HTR-8/SVneo (cell line): ENCODE measurements around the gene C16orf90.
"Not testable (repeated sequence)": the region's sequence is repeated elsewhere in the genome, so short reads cannot be mapped to it uniquely, and the experiment has no call there.

Source experiments
- DNase-seq: peaks from one replicate; pipeline ENCODE4 v3.0.0; 2011; ENCODE audit warnings: low spot score, mixed read lengths; ENCODE audit not compliant: insufficient read length
- FAIRE-seq: peaks from 2 replicates; lab custom pipeline; 2011; peaks lifted over from hg19 to GRCh38; lab: Jason Lieb, UNC

Gene C16orf90

GRCh38 chr16:3514621-3515020 lies 19.3 kb upstream of the C16orf90 start:
- FAIRE-seq, result no peak
- no peak for DNase-seq

- no peak for FAIRE-seq
These were observed 18.7 kb upstream of the C16orf90 start for GRCh38 chr16:3513892-3514583.

GRCh38 chr16:3511286-3512180 lies 16.2 kb upstream of the C16orf90 start:
- no peak for DNase-seq
- FAIRE-seq, result no peak

More at GRCh38 chr16:3513892-3514583, 18.7 kb upstream of the C16orf90 start:
- DNase-seq, result no peak

- FAIRE-seq (no peak), DNase-seq (no peak)
These were observed 15.1 kb upstream of the C16orf90 start for GRCh38 chr16:3510416-3510815.

- no peak for FAIRE-seq
- DNase-seq, result no peak
These were observed 14.2 kb upstream of the C16orf90 start for GRCh38 chr16:3509470-3509928.

GRCh38 chr16:3508736-3509135 lies 13.4 kb upstream of the C16orf90 start:
- DNase-seq, result no peak
- no peak for FAIRE-seq

- FAIRE-seq, result no peak
These were observed 8.2 kb upstream of the C16orf90 start for GRCh38 chr16:3503523-3503922.

GRCh38 chr16:3501783-3502400 lies 6.6 kb upstream of the C16orf90 start:
- DNase-seq (no peak), FAIRE-seq (no peak)

More at GRCh38 chr16:3503523-3503922, 8.2 kb upstream of the C16orf90 start:
- no peak for DNase-seq

- DNase-seq, FAIRE-seq: not testable (repeated sequence)
These were observed 6.1 kb upstream of the C16orf90 start for GRCh38 chr16:3501412-3501761.

- DNase-seq (no peak), FAIRE-seq (no peak)
These were observed 3.7 kb upstream of the C16orf90 start for GRCh38 chr16:3498988-3499387.

- DNase-seq (no peak), FAIRE-seq (no peak)
These were observed 2.5 kb upstream of the C16orf90 start for GRCh38 chr16:3497771-3498170.

GRCh38 chr16:3496386-3496785 lies 1.1 kb upstream of the C16orf90 start:
- no peak for FAIRE-seq

GRCh38 chr16:3494386-3494973 lies 809 bp downstream of the C16orf90 start:
- no peak for FAIRE-seq

More at GRCh38 chr16:3496386-3496785, 1.1 kb upstream of the C16orf90 start:
- no peak for DNase-seq

GRCh38 chr16:3492356-3492755 lies 2.9 kb downstream of the C16orf90 start:
- FAIRE-seq (no peak), DNase-seq (no peak)

More at GRCh38 chr16:3494386-3494973, 809 bp downstream of the C16orf90 start:
- no peak for DNase-seq

GRCh38 chr16:3490911-3491629 lies 4.2 kb downstream of the C16orf90 start:
- no peak for DNase-seq
- FAIRE-seq, result no peak

GRCh38 chr16:3488801-3489200 lies 6.5 kb downstream of the C16orf90 start:
- DNase-seq, result no peak
- no peak for FAIRE-seq

- FAIRE-seq, result peak; percentile 26
- no peak for DNase-seq
These were observed 7.5 kb downstream of the C16orf90 start for GRCh38 chr16:3487521-3488410.

- FAIRE-seq, result no peak
These were observed 8.6 kb downstream of the C16orf90 start for GRCh38 chr16:3486506-3487215.

More at GRCh38 chr16:3486506-3487215, 8.6 kb downstream of the C16orf90 start:
- no peak for DNase-seq
